HG03196 (cell line): Measurements from ENCODE around the gene SMARCA4.
"Not testable (repeated sequence)": the region's sequence is repeated elsewhere in the genome, so short reads cannot be mapped to it uniquely, and the experiment has no call there.

Source experiments
- ATAC-seq: cut with Tn5 transposase; IDR thresholded peaks from one replicate; pipeline ENCODE4 v1.9.1; 2021; ENCODE audit not compliant: unreplicated experiment

Gene SMARCA4

DNA sequence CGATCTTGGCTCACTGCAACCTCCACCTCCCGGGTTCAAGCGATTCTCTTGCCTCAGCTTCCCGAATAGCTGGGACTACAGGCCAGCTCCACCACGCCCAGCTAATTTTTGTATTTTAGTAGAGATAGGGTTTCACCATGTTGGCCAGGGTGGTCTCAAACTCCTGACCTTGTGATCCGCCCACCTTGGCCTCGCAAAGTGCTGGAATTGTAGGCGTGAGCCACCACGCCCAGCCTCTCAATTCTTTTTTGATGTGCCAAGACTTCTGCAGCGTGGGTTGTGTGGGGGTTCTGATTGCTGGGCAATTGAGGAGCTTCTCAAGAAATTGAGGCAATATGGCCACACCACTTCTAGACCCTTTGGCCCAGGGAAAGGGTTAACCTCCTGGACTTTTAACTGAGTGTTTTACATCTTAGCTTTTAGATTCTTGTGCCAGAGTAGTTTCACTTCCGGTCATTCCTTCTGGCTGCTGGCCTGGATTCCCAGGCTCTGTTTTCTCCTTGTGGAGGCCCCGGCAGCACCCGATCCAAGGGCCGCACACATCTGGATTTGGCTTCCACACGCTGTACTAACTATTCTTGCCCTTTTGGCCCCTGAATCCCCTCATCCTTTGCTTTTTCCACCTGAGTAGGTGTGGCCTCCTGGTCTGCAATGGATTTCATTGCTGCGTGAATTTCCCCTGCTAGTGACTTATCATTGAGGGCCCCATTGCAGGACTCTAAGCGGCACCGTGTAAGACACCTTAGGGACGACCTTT, 14.7 kb downstream of the SMARCA4 start:
- ATAC-seq, result no peak

DNA sequence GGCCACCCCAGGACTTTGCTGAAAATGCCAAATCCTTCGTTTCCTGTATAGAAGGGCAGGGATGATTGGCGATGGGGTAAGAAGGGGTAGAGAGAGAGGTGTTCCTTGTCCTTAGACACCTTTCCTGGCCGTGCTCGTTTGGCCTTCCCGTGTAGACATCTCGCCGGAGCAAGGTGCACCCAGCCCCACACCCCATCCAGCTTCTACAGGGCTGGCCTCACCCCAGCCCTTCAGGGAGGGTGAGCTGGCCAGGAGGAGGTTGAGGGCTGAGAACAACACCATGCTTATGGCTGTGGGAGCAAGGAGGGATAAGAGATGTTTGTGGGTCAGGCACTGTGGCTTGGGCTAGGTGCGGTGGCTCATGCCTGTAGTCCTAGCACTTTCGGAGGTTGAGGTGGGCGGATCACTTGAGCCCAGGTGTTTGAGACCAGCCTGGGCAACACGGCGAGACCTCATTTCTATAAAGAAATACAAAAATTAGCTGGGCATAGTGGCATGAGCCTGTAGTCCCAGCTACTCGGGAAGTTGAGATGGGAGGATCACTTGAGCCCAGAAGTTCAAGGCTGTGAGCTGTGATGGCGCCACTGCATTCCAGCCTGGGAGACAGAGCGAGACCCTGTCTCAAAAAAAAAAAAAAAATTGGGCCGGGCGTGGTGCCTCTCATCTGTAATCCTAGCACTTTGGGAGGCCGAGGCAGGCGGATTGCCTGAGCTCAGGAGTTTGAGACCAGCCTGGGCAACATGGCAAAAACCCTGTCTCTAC, 15.5 kb downstream of the SMARCA4 start:
- no peak for ATAC-seq

DNA sequence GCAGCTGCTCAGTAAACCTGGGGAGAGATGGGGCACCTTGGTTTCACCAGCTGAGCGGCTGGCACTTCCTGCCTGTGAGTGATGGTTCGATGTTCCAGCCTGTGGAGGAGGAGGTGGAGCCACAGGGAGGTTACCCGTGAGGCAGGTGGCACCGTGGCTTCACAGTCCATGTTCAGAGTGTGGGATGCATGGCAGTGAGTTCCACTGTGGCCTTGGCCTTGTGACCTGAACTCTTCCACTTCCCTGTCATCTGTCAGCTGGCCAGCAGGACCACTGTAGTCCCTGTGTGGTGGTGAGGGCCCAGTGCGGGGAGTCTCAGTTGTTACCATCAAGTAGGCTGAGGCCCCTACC, 16.9 kb downstream of the SMARCA4 start:
- ATAC-seq, result no peak

- ATAC-seq, result no peak
These were observed 19.1 kb downstream of the SMARCA4 start for GRCh38 chr19:10979951-10980381.

DNA sequence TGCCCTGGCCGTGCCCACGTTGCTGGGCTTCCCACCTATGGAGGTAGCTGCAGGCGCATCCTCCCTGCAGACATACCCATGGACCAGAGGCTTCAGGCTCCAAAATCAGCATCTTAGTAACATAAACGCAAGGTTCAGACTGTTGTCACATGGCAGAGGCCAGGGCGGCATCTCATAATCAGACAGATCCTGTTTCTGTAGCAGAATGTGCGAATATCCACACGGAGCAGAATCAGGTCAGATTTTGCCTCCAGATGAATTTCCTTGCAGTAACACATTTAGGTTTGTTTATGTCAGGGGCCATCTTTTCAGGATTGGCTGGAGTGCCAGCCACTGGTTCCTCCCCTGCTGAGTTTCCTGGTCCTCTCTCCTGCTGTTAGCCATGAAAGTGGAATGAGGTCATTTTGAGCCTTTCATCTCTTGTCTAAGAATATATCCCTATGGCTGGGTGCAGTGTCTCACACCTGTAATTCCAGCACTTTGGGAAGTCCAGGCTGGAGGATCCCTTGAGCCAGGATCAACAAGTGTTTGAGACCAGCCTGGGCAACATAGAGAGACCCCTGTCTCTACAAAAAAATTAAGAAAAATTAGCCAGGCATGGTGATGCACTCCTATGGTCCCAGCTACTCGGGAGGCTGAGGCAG, 20.5 kb downstream of the SMARCA4 start:
- ATAC-seq, result no peak

- ATAC-seq, result no peak
These were observed 22.2 kb downstream of the SMARCA4 start for GRCh38 chr19:10983026-10983425.

- ATAC-seq, result no peak
These were observed 23.4 kb downstream of the SMARCA4 start for GRCh38 chr19:10984166-10984735.

- no peak for ATAC-seq
These were observed 24.7 kb downstream of the SMARCA4 start for GRCh38 chr19:10985502-10985901.

DNA sequence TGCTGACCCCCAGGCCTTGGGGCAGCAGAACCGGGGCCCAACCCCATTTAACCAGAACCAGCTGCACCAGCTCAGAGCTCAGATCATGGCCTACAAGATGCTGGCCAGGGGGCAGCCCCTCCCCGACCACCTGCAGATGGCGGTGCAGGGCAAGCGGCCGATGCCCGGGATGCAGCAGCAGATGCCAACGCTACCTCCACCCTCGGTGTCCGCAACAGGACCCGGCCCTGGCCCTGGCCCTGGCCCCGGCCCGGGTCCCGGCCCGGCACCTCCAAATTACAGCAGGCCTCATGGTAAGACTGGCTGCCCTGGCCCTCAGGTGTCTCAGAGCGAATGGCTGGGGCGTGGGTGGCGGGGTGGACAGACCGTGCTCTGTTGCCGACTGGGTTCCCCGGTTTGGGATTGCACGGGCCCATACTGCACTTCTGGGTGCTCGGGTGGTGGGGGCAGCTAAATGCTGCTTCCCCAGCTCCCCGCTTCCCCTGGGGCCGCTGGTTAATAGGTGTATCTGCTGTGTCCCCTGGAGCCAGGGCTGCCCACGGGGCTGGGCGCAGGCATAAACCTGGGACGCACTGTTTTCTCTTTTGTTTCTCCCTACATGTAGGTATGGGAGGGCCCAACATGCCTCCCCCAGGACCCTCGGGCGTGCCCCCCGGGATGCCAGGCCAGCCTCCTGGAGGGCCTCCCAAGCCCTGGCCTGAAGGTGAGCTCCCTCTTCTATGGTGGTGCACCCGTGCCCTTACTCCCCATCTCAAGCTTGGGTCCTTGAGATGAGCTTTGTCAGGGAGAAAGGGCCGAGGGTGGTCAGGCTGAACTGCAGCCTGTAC, 25.7 kb downstream of the SMARCA4 start:
- ATAC-seq, result no peak

- ATAC-seq, result no peak
These were observed 26.9 kb downstream of the SMARCA4 start for GRCh38 chr19:10987571-10988297.

- no peak for ATAC-seq
These were observed 27.6 kb downstream of the SMARCA4 start for GRCh38 chr19:10988380-10988779.

GRCh38 chr19:10988921-10989320, 28.1 kb downstream of the SMARCA4 start:
- no peak for ATAC-seq

GRCh38 chr19:10991076-10991475, 30.2 kb downstream of the SMARCA4 start:
- ATAC-seq, result no peak

DNA sequence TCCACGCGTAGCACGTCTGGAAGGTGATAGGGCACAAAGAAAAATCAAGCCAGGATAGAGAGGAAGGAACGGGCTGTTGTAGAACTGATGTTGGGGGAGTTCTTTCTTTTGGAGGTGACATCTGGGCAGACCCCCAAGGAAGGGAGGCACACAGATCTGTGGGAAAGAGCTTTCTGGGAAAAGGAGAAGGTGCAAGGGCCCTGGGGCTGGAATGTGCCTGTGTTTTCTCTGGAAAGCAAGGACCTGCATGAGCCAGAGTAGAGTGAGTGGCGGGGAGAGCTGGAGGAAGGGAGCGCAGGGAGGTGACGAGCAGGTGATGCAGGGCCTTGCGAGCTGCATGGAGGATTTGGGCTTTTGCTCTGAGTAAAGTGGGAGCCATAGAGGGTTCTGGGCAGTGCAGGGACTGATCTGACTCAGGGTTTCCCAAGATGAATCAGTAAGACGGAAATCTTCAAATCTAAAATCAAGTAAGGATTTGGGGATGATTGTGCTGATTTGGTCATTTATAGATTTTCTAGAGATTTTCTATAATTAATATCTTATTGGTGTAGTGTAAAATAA, 30.8 kb downstream of the SMARCA4 start:
- ATAC-seq, result no peak

GRCh38 chr19:10992174-10992573, 31.3 kb downstream of the SMARCA4 start:
- ATAC-seq, result not testable (repeated sequence)

DNA sequence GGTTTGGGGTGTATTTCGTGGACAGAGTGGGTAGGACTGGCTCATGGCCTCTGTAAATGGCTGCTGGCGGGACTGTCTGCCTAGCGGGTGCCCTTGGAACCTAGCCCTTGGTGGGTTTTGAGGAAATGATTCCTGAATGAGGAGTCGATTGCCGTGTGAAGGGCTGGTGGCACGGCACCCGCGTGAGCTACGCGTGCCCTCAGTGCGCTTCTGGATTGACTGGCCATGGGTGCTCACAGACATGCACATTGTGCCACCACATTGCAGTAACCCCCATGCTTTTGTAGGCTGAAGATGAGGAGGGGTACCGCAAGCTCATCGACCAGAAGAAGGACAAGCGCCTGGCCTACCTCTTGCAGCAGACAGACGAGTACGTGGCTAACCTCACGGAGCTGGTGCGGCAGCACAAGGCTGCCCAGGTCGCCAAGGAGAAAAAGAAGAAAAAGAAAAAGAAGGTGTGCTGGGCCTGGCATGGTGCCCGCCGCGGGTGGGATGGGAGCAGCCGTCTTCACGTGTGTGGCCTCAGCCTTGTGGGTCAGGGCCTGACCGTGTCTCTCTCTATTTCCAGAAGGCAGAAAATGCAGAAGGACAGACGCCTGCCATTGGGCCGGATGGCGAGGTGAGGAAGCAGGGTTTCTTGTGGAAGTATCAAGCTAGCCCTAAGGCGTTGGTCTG, 35.2 kb downstream of the SMARCA4 start:
- no peak for ATAC-seq

- no peak for ATAC-seq
These were observed 37.3 kb downstream of the SMARCA4 start for GRCh38 chr19:10998045-10998533.

DNA sequence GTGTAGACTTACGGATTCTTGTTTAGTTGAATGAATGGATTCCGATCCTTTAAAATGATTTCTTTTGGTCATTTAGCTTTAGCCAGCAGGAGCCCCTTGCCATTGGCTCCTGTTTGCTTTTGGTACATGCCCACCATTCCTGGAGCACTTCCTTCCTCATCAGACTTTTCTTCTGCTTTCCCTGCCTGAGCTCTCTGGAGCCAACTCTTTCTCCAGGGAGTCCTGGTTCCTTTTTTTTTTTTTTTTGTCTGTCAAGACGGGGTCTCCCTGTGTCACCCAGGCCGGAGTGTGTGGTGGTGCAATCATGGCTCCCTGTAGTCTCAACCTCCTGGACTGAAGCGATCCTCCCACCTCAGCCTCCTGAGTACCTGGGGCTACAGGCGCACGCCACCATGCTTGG, 37.8 kb downstream of the SMARCA4 start:
- ATAC-seq, result no peak

GRCh38 chr19:11005521-11005920, 44.7 kb downstream of the SMARCA4 start:
- no peak for ATAC-seq
